NCI-H1048 (cell line): ENCODE data around the gene MOV10L1.
"Not testable (repeated sequence)": the region's sequence is repeated elsewhere in the genome, so short reads cannot be mapped to it uniquely, and the experiment has no call there.

Source experiments
- DNase-seq: peaks from one replicate; lab custom pipeline; 2025; lab: John Stamatoyannopoulos, UW

Gene MOV10L1

DNA sequence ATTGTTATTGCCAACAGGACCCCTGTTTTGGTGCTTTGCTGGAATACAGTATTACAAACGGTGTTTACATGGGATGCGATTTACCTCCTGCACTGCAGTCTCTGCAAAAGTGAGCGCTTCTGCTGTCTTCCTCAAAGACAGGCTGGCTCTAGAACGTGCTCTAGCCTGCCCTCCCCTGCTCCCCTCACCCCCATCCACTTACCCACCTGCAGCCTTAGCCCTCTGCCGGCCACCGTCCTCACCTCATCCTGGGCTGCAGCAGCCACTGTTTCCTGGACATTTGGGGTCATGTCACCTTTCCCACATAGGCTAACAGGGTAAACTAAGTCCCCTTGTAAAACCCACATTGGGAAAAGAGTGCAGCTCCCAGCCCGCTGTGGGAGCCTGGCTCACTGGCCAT lies 71.1 kb downstream of the MOV10L1 start:
- DNase-seq, result no peak

DNA sequence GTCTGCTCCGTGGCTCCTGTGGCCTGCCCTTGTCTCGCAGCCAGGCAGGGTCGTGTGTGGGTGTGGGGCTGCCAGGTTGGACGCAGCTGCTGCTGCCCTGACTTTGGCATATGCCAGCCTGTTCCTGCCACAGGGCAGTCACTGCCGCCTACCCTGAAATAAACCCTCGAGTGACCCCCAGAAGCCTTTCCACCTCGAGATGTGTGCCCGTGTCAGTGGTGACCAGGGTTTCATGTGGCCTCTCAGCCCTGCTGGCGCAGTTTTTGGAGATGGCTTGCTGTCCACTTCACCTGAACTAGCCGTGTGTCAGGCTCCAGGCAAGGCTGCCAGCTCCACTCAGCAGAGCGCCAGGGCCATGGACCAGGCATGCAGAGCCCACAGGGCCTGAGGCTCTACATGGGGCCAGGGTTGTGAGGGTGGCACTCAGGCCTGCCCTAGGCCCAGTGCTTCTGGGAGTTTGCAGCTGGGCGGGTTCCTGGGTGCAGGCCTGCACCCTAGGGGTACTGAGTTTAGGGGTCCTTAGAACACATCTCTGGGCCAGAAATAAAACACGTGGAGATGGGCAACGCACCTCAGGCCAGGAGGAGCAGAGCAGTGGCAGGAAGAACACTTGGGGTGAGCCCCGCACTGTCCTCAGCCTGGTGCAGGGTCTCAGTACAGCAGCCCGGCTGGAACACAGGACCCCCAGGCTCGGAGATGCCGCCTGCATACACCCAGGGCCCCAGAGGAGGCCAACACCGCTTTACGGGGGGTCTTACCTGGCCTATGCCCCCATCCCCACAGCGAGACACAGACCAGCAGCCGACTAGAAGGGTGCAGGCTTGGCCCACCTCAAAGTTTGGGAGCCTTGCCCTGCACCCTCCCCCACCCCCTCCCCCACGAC lies 71.9 kb downstream of the MOV10L1 start:
- DNase-seq, result no peak

DNA sequence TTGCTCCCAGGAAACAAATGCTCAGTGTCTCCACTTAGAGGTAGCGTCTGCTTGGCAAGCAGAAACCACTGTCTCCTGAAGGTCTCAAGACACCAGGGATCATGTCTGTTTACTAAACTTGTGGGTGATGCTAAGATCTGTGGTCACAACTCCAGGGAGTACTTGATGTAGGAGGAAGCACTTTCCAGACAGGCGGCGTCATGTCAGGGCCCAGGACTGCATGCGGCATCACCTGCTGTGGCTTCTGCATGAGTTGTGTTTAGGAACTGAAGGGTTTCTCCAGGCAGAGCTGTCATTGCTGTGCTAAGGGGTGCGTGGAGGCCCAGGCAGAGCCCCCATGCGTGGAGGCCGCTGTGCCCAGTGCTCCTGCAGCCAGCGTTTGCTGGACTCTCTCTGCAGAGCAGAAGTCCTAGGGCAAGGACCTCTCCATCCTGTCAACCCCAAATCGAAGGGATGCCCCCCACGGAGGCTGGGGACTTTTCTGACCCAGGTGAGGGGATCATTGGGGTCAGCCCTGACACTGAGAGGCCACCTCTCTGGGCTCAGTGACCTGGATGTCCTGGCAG lies 72.7 kb downstream of the MOV10L1 start:
- no peak for DNase-seq

- no peak for DNase-seq
Measured at GRCh38 chr22:50165436-50166123, 75.8 kb downstream of the MOV10L1 start.

- no peak for DNase-seq
Measured at GRCh38 chr22:50167689-50168489, 78.1 kb downstream of the MOV10L1 start.

DNA sequence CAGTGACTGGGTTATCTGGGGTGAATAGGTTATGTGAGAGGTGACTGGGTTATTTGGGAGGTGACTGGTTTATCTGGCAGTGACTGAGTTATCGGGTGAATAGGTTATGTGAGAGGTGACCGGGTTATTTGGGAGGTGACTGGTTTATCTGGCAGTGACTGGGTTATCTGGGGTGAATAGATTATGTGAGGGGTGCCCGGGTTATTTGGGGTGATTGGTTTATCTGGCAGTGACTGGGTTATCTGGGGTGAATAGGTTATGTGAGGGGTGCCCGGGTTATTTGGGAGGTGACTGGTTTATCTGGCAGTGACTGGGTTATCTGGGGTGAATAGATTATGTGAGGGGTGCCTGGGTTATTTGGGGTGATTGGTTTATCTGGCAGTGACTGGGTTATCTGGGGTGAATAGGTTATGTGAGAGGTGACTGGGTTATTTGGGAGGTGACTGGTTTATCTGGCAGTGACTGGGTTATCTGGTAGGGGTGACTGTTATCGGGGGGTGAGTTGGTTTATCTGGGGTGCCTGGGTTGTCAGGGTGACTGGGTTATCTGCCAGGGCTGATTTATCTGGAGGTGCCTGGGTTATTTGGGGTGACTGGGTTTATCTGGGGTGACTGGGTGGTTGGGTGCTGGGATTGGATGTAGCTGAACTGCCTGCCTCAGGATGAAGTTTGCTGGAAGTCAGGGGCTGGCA lies 78.8 kb downstream of the MOV10L1 start:
- DNase-seq, result not testable (repeated sequence)

- no peak for DNase-seq
Measured at GRCh38 chr22:50169181-50169759, 79.5 kb downstream of the MOV10L1 start.

- DNase-seq, result no peak
Measured at GRCh38 chr22:50169774-50170341, 80.1 kb downstream of the MOV10L1 start.

GRCh38 chr22:50170453-50171318 lies 80.9 kb downstream of the MOV10L1 start, which contains the start of gene PANX2:
Gene PANX2, plus strand, starts transcription at chr22:50170731. Its CDS starts 0 bp downstream, at chr22:50170731.
- no peak for DNase-seq

DNA sequence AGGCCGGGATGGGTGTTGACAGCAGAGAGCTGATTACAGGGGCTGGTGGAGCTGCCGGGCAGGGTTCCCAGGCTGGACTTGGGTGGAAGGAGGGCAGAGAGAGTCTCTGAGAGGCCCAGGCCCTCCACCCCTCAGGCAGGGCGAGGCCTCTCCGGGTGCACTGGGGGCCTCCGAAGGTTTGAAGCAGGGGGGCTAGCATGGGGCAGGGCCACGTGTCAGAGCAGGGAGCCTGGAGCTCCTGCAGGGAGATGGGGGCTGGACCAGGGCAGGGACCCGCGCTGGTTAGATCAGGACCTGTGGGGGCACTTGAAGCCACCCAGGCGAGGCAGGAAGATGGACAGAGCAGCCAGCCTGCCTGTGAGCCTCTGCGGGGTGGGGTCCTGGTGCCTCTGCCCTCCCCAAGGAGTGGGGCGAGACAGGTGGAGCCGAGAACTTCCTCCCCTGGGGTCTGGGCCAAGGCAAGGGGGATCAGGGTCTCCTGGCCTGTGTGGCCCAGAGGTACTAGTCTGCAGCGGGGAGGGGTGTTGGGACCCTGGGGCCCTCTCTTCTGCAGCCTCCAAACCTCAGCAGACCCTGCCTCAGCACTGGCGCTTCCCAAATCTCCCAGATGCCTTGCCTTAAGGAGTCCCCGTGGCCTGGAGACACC lies 81.6 kb downstream of the MOV10L1 start:
- DNase-seq, result no peak

GRCh38 chr22:50171965-50172421 lies 82.2 kb downstream of the MOV10L1 start:
- no peak for DNase-seq

DNA sequence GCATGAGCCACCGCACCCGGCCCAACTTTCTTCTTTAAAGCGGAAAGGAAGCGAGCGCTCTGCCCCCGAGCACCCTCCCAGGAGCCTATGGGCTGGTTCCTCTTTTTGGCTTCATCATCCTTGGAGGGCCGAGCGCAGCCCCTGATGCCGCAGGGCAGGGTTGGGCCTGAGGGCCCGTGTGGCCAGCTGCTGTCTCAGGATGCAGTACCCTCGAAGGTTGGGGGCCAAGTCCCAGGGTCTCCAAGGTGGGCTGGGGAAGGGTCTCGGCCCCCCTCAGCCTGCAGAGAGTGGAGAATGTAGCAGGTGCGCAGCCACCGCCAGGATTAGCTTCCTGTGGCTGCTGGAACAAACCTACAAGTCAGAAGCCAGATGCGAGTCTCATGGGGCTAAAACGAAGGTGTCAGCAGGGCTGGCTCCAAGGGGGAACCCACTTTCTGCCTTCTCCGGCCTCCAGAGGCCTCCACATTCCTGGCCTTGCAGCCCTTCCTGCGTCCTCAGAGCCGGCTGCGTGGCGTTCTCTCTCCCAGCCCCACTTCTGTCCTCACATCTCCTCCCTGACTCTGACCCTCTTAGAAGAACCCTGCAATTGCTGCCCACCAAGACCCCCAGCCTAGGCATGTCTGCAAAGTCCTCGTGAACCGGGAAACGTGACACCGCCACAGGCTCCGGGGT lies 83.6 kb downstream of the MOV10L1 start:
- DNase-seq, result no peak

- no peak for DNase-seq
Measured at GRCh38 chr22:50173983-50174355, 84.2 kb downstream of the MOV10L1 start.

GRCh38 chr22:50174382-50175190 lies 84.8 kb downstream of the MOV10L1 start:
- no peak for DNase-seq

DNA sequence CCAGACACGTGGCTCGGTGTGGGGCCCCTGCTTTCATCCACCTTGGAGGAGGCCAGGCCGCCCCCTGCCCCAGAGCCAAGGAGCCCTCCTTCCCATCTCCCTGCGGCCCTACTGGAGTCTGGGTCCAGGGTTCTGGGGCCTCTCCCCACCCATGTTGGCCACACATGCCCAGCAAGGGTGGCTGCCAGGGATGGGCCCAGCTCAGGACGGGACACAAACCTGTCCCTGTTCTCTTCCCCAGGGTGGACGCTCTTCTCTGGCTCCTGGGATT lies 85.3 kb downstream of the MOV10L1 start:
- no peak for DNase-seq

- DNase-seq, result no peak
Measured at GRCh38 chr22:50175921-50176849, 86.4 kb downstream of the MOV10L1 start.
